SJSA1 (cell line): ENCODE results near the gene PTCD2. TPM values are rescaled to one million over a fixed set of nuclear protein-coding genes. Genes with fewer than 3 reads are reported as not detected.
"Not testable (repeated sequence)": the region's sequence is repeated elsewhere in the genome, so short reads cannot be mapped to it uniquely, and the experiment has no call there.

Source experiments
- DNase-seq, 2 experiments: peaks; one replicate each; pipeline ENCODE4 v3.0.0-alpha.2; 2015 to 2020; ENCODE audit warnings: low spot score in 2 of 2, low read depth in 1 of 2
- H3K27ac ChIP-seq: fragments of 250-450 bp; sonication (Bioruptor Pico); 2 replicates; pipeline ENCODE4 v1.5.1; 2020; ENCODE audit warnings: mild to moderate bottlenecking, moderate library complexity
- H3K27me3 ChIP-seq: fragments of 250-450 bp; sonication (Bioruptor Pico); replicated peaks from 2 replicates; pipeline ENCODE4 v1.5.1; 2020; ENCODE audit warnings: mild to moderate bottlenecking, moderate library complexity
- H3K36me3 ChIP-seq: fragments of 250-450 bp; sonication (Bioruptor Pico); 2 replicates; pipeline ENCODE4 v1.5.1; 2020; ENCODE audit warnings: mild to moderate bottlenecking
- H3K4me1 ChIP-seq: fragments of 250-450 bp; sonication (Bioruptor Pico); replicated peaks from 2 replicates; pipeline ENCODE4 v1.6.1; 2021; ENCODE audit warnings: mild to moderate bottlenecking
- H3K4me3 ChIP-seq: fragments of 250-450 bp; sonication (Bioruptor Pico); 2 replicates; pipeline ENCODE4 v1.5.1; 2020; ENCODE audit warnings: mild to moderate bottlenecking
- H3K9me3 ChIP-seq: fragments of 250-450 bp; sonication (Bioruptor Pico); replicated peaks from 2 replicates; pipeline ENCODE4 v1.5.1; 2020; ENCODE audit warnings: mild to moderate bottlenecking
- total RNA-seq: library from RNA; depleted of rRNA; stranded (reverse); fragments of >200 nt; shearing (Covaris generic); gene quantifications from 2 replicates; pipeline ENCODE4 v1.2.3, GENCODE V29; 2014

PTCD2 gene
- total RNA-seq, 1 experiment from 2014 or later = 11.7 TPM

DNA sequence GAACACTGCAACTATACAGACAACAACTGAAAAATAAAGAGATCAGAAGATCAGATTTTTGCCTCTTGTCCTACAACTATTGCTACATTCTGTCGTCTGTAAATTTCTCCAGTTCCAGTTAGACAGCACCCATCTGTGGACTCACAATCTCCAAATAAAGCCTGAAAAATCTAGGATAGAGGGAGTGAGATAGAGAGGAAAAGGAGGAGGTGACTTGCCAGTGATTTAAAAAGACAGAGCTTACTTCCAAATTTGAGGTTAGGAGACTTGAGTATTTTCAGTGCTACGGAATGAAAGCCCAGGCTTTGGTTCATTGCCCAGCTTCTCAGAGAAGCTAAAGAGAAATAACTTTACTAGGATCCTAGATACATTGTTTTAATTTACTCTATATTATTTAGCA lies 63.6 kb downstream of the PTCD2 start:
- no peaks in the 10 kb centered on the region for H3K27me3 ChIP-seq
- DNase-seq = no peak
- no peak overlapping the region for H3K4me3 ChIP-seq
- H3K4me1 ChIP-seq = peaks cover 30% of the 10 kb centered on the region
- no peaks in the 10 kb centered on the region for H3K36me3 ChIP-seq
- H3K27ac ChIP-seq = no peak overlapping the region
- no peaks in the 10 kb centered on the region for H3K9me3 ChIP-seq

DNA sequence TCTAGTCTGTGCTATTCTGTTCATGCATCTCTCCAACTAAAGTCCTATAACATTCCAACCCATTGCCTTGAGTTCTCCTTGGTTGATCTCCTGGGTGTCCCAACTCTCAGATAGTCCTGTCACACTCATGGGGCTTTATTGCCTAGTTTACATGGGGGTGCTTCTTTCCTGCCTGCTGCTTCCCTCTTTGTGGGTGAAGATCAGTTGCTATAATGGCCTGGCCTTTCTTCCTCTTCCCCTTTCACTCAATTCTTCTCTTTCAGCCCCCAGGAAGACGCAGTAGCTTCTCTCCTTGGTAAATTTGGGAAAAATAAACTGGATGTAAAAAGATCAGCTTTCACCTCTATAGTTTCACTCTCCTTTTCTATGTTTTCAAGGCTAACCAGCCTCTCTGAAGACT lies 66.5 kb downstream of the PTCD2 start:
- Histone ChIP-seq H3K4me3 (no peak overlapping the region), H3K9me3 (no peaks in the 10 kb centered on the region), H3K27ac (peak overlapping the region; percentile 87; the same call in 1 of the 2 replicates), H3K36me3 (no peaks in the 10 kb centered on the region), H3K4me1 (peaks cover 28% of the 10 kb centered on the region), H3K27me3 (no peaks in the 10 kb centered on the region)
- no peak for DNase-seq

DNA sequence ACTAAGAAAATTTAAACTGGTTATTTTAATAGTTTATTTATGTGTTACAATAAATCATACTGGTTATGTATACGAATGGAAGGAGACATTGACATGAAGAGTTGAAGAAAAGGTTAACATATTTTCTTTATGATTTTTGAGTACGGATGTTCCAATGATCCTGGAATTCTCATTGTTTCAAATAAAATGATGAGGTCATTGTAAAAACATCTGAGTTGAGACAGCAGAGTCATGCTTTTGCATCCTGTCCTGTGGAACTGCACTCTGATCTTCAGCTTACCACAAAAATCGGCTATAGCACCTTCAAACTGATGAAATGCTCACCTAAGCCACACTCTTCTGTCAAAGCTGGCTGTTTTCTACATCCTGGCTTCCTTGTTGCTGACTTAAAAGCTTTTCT lies 67.8 kb downstream of the PTCD2 start:
- Histone ChIP-seq H3K4me1 (peaks cover 28% of the 10 kb centered on the region), H3K27ac (peak overlapping the region; percentile 87), H3K36me3 (no peaks in the 10 kb centered on the region), H3K27me3 (no peaks in the 10 kb centered on the region), H3K9me3 (no peaks in the 10 kb centered on the region), H3K4me3 (no peak overlapping the region)
- DNase-seq = peak; percentile 49 to 64

DNA sequence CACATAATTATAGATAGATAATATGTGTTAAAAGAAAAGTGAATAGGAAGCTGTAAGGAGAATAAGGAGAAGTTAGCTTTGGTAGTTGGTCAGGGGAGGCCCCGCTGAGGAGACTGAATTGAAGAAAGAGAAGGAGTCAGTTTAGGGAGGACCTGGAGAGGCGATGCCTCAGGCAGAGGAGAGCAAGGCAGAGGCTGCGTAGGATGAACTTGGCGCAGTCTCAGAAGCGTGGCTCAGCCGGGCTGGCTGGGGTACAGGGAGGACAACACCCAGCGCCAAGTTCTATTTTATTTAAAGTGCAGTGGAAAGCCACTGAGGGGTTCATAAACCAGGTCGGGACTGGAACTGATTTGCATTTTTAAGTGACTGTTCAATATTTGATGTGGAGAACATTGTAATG lies 68.5 kb downstream of the PTCD2 start:
- peaks cover 28% of the 10 kb centered on the region for H3K4me1 ChIP-seq
- no peaks in the 10 kb centered on the region for H3K9me3 ChIP-seq
- H3K27ac ChIP-seq = peak overlapping the region; percentile 87
- H3K27me3 ChIP-seq = no peaks in the 10 kb centered on the region
- H3K36me3 ChIP-seq = no peaks in the 10 kb centered on the region
- DNase-seq = no peak
- no peak overlapping the region for H3K4me3 ChIP-seq

DNA sequence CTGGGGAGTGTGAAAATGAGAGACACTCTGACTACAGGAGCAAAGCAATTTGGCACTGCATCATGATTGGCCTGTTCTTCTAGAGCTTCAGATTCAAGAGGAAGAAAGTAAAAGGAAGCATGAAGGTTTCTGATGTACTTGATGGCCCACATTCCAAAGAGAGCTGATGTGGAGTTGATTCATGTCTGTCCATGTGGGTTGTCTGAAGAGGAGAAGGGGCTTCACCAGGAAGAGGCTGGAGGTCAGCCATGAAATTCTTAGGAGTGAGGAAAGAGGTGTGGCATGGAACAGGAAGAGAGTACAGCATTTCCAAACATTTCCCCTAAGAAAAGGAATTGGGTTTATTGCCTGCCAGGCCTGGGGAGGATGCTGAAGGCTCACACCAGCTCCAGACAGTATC lies 70.7 kb downstream of the PTCD2 start:
- Histone ChIP-seq H3K4me1 (peaks cover 28% of the 10 kb centered on the region), H3K27ac (no peak overlapping the region), H3K27me3 (no peaks in the 10 kb centered on the region), H3K9me3 (no peaks in the 10 kb centered on the region), H3K36me3 (no peaks in the 10 kb centered on the region), H3K4me3 (no peak overlapping the region)
- DNase-seq = no peak

DNA sequence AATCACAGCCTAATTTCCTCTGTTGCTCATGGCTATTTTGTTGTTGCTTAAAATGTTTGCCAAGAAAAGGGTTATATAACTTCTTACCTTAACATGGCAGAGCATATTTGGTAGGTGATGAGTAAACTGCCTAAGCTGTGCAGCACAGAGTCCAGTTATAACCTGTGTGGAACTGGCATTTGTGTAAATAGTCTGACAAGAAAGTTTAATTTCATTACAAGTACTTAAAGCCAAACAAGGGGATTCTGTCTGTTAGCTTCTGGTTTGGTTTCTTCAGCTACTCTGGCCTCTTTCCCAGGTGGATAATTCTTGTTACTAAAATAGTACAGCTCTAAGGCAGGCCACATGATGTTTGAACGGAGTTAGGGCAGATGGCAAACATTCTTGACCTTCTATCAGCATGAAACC lies 72.2 kb downstream of the PTCD2 start:
- no peak for DNase-seq
- Histone ChIP-seq H3K27me3 (no peaks in the 10 kb centered on the region), H3K4me1 (peaks cover 19% of the 10 kb centered on the region), H3K9me3 (no peaks in the 10 kb centered on the region), H3K4me3 (no peak overlapping the region), H3K27ac (no peak overlapping the region), H3K36me3 (no peaks in the 10 kb centered on the region)

DNA sequence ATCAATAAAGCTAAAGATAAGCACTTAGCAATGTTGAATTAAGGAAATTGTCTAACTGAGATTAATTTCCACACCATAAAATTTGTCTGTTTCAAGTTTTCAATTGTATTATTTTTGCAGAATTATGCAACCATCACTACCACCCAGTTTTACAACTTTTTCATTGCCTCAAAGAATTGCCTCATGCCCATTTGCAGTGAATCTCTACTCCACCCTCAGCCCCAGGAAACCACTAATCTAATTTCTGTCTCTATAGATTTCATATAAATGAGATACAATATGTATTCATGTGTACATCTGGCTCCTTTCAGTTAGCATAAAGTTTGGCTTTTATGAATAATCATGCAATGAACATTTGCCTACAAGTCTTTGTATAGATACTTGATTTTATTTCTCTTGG lies 72.9 kb downstream of the PTCD2 start:
- no peak for DNase-seq
- Histone ChIP-seq H3K4me1 (peaks cover 12% of the 10 kb centered on the region), H3K36me3 (no peaks in the 10 kb centered on the region), H3K4me3 (no peak overlapping the region), H3K27me3 (no peaks in the 10 kb centered on the region), H3K27ac (no peak overlapping the region), H3K9me3 (no peaks in the 10 kb centered on the region)

DNA sequence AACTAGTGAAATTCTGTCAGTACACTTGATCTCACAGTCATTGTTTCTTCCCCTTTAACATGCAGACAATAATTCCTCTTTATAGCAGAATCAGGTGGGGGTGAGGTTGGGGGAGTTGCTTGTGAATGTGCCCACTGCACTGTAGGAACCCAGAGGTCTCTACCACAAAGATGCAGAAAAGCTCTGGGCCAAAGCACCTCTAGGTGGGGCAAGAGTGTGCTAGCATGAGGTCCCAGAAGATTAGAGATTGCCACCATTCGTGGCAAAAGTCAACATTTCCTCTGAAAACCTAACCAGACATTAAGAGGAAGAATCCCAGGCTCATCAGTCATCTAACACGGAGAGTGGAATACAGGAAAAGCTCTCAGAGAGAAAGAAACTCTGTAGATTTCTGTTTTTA lies 74.5 kb downstream of the PTCD2 start:
- Histone ChIP-seq H3K9me3 (no peaks in the 10 kb centered on the region), H3K27ac (no peak overlapping the region), H3K4me1 (no peaks in the 10 kb centered on the region), H3K4me3 (no peak overlapping the region), H3K27me3 (no peaks in the 10 kb centered on the region), H3K36me3 (no peaks in the 10 kb centered on the region)
- DNase-seq = peak in 1 of 2 experiments; percentile 8

DNA sequence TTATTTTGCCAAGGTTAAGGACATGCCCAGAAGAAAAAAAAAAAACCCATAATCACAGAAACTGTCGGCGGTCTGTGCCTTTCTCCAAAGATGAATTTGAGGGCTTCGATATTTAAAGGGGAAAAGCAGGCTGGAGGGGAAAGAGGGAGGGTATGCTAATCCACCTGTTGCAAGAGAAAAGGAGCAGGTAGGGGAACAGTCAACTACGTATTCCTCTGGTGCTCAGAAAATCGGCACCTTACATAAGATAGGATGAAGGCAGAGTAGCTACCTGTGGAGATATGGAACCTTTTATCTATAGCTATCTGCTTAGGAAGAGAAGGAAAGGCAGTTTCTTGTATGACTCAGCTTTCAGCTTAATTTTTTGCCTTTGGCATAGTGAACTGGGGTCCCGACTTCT lies 77.7 kb downstream of the PTCD2 start:
- Histone ChIP-seq H3K27me3 (no peaks in the 10 kb centered on the region), H3K4me3 (no peak overlapping the region), H3K9me3 (peaks cover 16% of the 10 kb centered on the region), H3K4me1 (peaks cover 12% of the 10 kb centered on the region), H3K36me3 (no peaks in the 10 kb centered on the region), H3K27ac (no peak overlapping the region)
- DNase-seq = no peak

DNA sequence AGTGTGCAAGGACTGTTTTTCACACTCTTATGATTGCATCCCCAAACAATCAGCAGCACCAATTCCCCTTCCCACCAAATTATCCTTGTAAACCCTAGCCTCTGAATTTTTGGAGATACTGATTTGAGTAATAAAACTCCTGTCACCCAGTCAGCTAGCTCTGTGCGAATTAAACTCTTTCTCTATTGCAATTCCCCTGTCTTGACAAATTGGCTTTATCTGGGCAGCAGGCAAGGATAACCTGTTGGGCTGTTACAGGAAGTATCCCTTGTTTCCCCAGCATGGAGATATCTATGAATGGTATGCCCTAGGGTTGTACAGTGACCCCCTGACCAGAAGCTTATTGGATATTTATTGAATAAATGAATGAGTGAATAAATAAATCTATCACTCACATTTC lies 80.8 kb downstream of the PTCD2 start:
- DNase-seq = no peak
- Histone ChIP-seq H3K36me3 (no peaks in the 10 kb centered on the region), H3K4me1 (peaks cover 17% of the 10 kb centered on the region), H3K9me3 (peaks cover 16% of the 10 kb centered on the region), H3K27me3 (no peaks in the 10 kb centered on the region), H3K27ac (no peak overlapping the region), H3K4me3 (no peak overlapping the region)

DNA sequence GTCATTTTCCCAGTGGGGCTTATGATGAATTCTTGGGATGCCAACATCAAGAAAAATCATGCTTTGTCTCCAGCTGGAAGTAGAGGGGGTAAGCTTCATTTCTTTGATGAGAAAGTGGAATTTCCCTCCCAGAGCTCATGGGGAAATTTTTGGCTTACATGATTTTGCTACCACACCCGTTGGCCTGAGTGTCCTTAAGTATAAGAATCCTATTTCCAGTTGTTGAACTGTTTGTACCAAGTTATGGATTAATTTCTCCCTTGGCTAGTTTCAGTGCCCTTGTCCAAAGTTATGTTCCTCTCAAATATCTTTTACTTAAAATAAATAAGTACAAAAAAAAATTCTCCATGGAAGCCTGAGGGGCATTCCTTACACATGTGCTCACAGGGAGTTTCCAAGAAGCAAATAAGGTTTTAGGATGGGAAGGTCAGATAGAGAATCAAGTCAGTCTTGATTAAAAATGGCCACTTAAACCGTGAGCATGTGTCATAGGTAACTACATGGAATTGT lies 82.3 kb downstream of the PTCD2 start:
- H3K27ac ChIP-seq = peak overlapping the region; percentile 87
- peak in 1 of 2 experiments; percentile 64 for DNase-seq
- H3K27me3 ChIP-seq = no peaks in the 10 kb centered on the region
- peaks cover 16% of the 10 kb centered on the region for H3K9me3 ChIP-seq
- H3K4me1 ChIP-seq = peaks cover 17% of the 10 kb centered on the region
- H3K36me3 ChIP-seq = no peaks in the 10 kb centered on the region
- no peak overlapping the region for H3K4me3 ChIP-seq

DNA sequence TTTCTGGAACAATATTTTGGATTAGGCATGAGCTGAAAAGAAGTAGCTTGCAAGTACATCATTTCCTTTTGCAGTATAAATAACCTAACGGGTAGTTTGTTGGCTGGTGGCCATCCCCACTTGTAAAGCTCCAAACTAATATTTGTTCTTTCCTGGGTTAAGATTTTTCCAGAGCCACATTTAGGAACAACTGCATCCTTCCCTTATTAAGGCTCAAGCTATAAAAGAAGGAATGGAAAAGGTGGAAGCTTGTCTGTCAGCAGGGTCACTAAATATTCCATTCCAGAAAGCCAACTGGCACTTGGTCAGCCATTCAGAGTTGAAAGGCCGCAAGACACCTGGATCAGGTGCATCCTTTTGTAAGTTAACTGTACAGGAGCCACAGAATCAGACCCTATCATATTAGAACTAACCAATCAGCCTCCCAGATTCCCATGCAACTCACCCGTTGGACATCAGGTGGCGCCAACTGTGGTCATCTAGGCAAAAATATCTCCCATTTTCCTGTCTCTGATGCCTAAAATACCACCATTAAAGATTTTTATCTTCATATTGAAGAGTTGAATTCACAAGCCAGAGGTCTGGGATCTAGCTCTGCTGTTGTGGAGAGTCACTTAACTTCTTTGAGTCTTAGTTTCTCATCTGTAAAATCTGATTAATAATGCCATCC lies 82.9 kb downstream of the PTCD2 start:
- DNase-seq = no peak
- Histone ChIP-seq H3K4me1 (peaks cover 17% of the 10 kb centered on the region), H3K4me3 (no peak overlapping the region), H3K27ac (peak overlapping the region; percentile 87), H3K9me3 (peaks cover 16% of the 10 kb centered on the region), H3K27me3 (no peaks in the 10 kb centered on the region), H3K36me3 (no peaks in the 10 kb centered on the region)

DNA sequence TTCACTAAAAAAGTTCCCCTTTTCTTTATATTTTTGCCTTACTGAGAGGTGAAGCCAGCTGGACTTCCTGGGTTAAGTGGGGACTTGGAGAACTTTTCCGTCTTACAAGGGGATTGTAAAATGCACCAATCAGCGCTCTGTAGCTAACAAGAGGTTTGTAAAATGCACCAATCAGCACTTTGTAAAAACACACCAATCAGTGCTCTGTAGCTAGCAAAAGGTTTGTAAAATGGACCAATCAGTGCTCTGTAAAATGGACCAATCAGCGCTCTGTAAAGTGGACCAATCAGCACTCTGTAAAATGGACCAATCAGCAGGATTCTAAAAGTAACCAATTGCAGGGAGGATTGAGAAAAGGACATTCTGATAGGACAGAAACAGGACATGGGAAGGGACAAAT lies 84.6 kb downstream of the PTCD2 start:
- not testable (repeated sequence) for H3K27ac ChIP-seq, H3K27me3 ChIP-seq, H3K4me3 ChIP-seq, DNase-seq, H3K36me3 ChIP-seq
- Histone ChIP-seq H3K4me1 (peaks cover 17% of the 10 kb centered on the region), H3K9me3 (peaks cover 16% of the 10 kb centered on the region)

DNA sequence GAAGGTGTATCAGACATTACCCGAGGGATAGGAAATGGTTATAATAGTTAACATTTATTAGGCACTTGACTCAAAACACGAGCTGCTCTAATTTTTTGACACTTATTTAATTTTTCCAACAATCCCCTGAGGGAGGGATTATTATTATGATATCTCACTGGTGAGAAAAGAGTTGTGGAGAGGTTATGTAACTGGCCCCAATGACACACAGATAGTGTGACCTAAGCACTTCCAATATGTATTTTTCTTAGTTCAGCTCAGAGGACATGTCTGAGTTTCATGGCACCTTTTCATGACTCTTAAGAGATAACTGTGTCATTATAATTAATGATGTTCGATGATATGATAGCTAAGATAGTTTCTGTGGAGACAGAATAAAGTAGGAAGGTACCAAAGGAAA lies 86.9 kb downstream of the PTCD2 start:
- Histone ChIP-seq H3K4me3 (no peak overlapping the region), H3K9me3 (peaks cover 2% of the 10 kb centered on the region; the same call in 1 of the 2 replicates)
- DNase-seq = no peak

DNA sequence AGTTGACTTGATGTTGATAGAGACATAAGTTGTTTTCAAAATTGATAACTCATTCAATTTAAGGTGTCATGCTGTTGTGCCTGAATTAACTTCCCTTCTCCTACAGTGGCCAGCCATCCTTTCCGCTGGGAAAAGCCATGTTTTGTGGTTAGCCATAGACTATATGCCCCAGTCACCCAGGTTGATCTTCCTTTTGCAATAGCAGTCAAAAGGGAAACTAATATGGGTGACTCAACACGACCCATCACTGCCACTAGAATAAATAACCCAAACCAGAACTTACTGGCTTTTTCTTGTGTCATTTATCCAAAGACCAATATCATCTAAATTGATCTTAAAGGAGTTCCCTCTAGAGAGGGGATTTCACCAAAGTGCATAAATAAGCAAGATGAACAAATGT lies 87.4 kb downstream of the PTCD2 start:
- H3K4me3 ChIP-seq = no peak overlapping the region
- H3K36me3 ChIP-seq = no peaks in the 10 kb centered on the region
- H3K27me3 ChIP-seq = no peaks in the 10 kb centered on the region
- H3K4me1 ChIP-seq = peaks cover 15% of the 10 kb centered on the region
- H3K9me3 ChIP-seq = no peaks in the 10 kb centered on the region; the same call in 1 of the 2 replicates
- H3K27ac ChIP-seq = no peak overlapping the region
- DNase-seq = no peak

More for the DNA sequence above, 86.9 kb downstream of the PTCD2 start:
- Histone ChIP-seq H3K36me3 (no peaks in the 10 kb centered on the region), H3K27ac (no peak overlapping the region), H3K27me3 (no peaks in the 10 kb centered on the region), H3K4me1 (peaks cover 15% of the 10 kb centered on the region)
